ENCODE results near the gene PTBP3.

The PTBP3 gene

GRCh38 chr9:112360047-112360804 is 26.8 kb upstream of the PTBP3 start:
- DNase-seq (ENCODE audit: low spot score): no peak

GRCh38 chr9:112355427-112355897 is 22.0 kb upstream of the PTBP3 start:
- no peak for DNase-seq (ENCODE audit: low spot score)

DNA sequence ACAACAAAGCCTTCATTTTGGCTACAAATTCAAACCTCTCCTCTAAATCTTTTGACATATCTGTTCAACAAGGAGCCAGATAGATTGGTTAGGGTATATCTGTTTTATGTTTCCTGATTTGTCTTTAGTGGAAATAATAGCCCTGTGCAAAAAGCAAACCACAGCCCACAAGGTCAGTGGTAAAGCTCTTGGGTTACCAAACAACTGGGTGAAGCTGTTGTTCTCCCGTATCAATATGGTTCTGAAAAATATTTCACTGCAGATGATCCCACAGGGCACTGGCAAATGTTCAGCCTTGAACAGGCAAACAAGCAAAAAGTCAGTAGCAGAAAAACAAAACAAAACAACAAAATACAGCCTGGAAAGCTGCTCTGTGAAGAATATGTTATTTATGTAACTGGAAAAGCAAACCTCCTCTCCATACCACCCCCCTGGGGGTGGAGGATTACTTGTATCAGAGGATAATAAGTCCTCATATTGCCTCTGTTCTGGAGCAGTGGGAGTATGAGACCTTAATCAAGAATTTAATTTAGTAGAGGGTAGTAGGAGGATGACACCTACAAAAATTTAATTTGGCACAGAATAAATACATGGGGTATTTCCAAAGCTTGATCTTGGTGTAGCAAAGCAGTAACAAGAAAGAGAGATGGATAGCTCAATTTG is 20.8 kb upstream of the PTBP3 start:
- no peak for DNase-seq (ENCODE audit: low spot score)

DNA sequence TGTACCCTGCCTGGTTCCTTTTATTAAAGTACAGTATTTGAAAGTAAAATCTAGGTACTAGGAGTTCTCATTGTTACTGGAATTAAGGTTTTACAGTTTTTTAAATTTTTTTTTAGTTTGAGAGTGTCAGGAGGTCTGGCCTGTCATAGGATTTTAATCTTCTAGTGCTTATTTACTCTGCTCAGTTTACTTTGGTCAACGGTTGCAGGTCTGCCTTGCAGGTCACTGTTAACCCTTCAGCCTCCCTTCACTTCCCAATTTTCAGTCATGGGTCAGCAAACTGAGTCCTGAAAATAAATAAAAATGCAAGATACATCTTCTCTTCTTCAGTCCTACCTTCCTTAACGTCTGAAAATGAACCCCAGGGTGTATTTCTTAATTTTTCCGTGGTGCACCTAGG is 18.8 kb upstream of the PTBP3 start:
- DNase-seq (ENCODE audit: low spot score): no peak

DNA sequence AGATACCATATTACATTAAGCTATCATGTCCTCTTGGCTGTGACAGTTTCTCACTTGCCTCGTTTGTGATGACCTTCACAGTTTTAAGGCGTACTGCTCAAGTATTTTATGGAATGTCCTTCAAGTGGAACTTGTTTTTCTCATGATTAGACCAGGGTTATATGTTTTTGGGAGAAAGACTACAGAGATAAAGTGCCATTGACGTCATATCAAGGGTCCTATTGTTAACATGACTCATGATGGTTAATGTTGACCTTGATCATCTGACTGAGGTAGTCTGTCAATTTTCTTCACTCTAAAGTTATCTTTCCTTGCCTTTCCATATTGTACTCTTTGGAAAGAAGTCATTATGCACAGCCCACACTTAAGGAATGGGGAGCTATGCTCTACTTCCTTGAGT is 17.8 kb upstream of the PTBP3 start:
- DNase-seq (ENCODE audit: low spot score): no peak

DNA sequence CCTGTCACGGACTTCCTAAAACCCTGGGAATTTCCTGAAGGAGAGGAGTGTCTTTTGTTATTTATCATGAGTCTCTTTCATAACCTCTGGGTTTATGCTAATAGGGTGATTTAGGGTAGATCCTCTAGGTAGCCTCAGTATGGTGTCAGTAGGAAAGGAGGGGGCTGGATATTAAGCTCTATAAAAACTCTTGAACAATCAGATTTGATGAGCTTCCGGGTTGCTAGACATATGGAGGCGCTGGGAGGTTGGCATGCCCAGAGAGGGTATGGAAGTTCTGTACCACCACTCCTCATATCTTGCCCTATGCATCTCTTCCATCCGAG is 15.6 kb upstream of the PTBP3 start:
- DNase-seq (ENCODE audit: low spot score): no peak

DNA sequence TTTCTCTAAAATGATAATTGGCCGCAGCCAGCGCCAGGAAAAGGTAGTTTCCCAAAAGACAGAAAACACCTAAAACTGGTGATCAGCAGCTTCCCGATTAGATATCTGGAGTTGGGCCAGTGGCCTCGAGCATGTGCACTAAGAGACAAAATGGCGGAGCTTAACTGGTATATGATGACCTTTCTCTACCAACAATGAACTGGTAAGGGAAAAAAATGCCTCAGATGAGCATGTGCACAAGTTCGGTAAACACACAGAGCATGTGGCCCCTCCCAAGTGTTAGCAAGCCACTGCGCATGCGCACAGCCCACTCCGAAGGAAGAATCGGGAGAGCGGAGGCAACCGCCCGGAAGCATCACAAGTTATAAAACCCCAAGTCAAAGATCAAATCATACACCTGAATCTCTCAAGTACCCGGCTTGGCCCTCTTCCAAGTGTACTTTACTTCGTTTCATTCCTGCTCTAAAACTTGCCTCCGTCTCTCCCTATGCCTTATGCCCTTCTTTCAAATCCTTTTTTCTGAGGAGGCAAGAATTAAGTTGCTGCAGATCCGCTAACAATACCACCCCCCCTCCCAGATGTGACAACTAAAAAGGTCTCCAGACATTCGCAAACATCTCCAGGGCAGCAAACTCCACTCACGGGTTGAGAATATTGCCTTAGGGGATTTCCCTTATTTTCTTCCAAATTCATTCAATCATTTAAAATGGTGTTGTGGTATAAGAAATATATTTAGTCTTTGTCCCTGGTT is 15.0 kb upstream of the PTBP3 start:
- no peak for DNase-seq (ENCODE audit: low spot score)

GRCh38 chr9:112341730-112342129 is 8.3 kb upstream of the PTBP3 start:
- no peak for DNase-seq (ENCODE audit: low spot score)

- DNase-seq (ENCODE audit: low spot score): no peak
These were observed 6.5 kb upstream of the PTBP3 start for GRCh38 chr9:112339886-112340285.

DNA sequence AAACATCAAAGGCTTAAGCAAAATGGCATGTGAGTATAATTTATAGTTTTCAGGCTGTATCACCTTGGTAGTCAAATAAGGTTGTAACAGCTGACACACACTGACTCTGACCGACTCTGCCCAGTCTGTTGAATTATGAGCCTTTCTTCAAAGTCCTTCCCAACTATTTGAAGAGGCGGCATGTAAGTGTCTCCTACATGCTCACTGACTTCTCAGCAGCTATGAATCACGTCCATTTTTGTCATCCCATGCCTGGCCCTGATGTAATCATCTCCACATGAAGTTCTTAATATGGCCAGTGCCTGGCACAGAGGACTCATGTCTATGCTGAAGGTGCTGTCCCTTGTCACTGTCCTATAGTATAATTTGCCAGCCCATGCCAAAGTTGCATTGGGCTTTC is 5.1 kb upstream of the PTBP3 start:
- no peak for DNase-seq (ENCODE audit: low spot score)

- no peak for DNase-seq (ENCODE audit: low spot score)
These were observed 4.1 kb upstream of the PTBP3 start for GRCh38 chr9:112337547-112337946.

DNA sequence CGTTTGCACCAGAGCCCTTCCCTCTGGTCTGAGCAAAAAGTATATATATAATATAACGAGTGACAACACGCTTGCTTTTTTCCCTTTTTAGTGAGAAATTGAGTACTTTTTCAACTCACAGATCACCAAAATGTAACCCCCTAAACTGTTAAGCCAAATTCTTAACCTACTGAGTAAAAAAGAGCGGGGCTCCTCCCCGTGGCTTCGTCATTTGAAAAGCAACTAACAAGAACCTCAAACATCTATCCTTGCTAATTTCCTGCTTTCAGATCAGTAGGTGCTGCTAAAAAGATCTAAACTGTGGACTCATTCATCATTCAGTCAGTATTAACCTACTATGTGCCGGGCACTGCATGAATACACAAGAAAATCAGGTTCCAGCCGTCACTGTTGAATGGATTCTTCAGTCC is 1.0 kb upstream of the PTBP3 start:
- no peak for DNase-seq (ENCODE audit: low spot score)

DNA sequence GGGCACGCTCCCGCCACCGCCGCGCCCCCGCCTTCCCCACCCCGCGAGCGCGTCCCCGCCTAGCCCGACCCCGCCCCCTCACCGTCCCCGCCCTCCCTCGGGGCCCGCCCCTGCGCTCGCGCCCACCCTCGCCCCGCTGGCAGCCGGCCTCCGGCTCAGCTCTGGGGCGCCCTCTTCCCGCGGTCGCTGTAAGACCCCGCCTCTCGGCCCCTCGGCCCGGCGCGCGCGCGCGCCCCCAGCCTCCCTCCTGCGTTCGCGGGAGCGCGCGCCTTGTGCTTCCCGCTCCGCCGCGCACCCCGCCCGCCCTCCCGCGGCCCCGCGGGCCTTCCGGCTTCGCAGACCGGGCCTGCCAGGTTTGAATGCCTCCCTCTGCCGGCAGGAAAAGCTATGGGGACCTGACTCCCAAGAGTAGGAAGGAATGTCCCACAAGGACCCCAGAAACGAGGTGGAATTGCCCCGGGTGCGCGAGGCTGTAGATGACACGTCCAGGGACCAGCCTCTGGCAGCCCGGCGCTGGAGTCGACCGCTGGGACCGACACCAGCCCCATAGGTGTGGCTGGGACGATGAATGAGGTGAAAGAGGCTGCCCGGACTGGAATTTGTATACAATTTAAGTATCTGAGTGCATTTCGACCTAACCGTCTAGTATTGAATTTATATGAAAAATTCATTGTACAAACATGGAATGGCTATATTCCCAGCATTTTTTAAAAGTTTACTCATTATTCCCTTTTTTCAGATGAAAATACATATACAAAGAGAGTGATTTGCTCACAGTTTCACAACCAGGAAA is 416 bp upstream of the PTBP3 start:
- DNase-seq (ENCODE audit: low spot score): peak; percentile 94

GRCh38 chr9:112332674-112332976 is 794 bp downstream of the PTBP3 start:
- no peak for DNase-seq (ENCODE audit: low spot score)

- DNase-seq (ENCODE audit: low spot score): no peak
These were observed 1.2 kb downstream of the PTBP3 start for GRCh38 chr9:112332214-112332613.

- no peak for DNase-seq (ENCODE audit: low spot score)
These were observed 1.8 kb downstream of the PTBP3 start for GRCh38 chr9:112331674-112331952.

DNA sequence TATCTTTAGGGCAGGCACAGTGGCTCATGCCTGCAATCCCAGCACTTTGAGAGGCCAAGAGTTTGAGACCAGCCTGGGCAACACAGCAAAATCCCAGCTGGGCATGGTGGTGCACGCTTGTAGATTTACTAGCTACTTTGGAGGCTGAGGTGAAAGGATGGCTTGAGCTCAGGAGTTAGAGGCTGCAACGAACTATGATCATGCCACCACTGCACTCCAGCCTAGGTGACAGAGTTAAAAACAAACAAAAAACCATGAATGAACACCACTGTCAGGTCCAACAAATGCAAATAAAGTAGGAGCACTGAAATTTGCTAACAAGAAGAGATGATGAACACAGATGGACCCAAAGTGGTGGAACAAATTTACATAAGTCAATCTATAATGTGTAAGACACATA is 4.9 kb downstream of the PTBP3 start:
- no peak for DNase-seq (ENCODE audit: low spot score)

GRCh38 chr9:112327718-112328450 is 5.5 kb downstream of the PTBP3 start:
- no peak for DNase-seq (ENCODE audit: low spot score)

GRCh38 chr9:112326194-112326593 is 7.2 kb downstream of the PTBP3 start:
- no peak for DNase-seq (ENCODE audit: low spot score)

DNA sequence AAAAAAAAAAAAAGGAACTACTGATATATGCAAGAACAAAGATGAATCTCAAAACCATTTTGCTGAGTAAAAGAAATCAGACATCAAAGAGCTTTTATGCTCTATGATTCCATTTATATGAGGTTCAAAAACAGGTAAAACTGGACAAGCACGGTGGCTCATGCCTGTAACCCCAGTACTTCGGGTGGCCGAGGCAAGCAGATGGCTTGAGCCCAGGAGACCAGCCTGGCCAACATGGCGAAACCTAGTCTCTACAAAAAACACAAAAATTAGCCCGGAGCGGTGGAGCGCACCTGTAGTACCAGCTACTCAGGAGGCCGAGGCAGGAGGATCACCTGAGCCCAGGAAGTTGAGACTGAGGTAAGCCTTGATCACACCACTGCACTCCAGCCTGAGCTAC is 7.8 kb downstream of the PTBP3 start:
- DNase-seq (ENCODE audit: low spot score): no peak

DNA sequence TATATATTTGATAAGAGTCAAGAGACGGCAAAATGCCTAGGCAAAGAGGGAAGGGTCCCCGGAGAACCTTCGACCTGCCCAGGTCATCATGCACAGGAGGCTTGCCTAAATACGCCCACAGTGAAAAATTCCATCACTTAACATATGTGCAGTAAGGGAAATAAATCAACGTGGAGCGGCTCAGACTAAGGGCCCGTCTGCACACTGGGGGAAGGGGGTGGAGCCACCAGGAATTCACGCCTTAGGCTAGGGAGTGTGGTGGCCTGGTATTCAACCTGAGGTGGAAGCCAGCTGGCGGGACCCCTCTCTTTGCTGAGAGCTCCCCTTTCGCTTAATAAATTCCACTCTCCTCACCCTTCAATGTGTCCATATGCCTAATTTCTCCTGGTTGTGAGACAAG is 8.3 kb downstream of the PTBP3 start:
- DNase-seq (ENCODE audit: low spot score): no peak

DNA sequence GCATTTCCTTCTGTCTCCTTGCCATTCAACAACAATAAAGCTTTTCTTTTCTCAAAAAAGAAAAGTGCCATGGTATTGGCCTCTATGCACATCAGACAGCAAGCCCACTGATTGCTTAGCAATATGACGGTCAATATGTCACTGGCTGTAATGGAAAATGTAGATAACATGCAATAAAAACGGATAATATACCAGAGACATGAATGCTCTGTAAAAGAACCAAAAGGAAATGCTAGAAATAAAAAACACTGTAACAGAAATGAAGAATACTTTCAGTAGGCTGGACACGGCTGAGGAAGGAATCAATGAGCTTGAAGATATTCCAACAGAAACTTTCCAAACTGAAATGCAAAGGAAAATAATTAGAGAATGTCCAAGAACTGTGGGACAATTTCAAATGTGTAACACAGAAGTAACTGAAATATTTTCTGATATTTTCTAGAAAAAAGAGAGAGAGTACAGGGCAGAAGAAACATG is 10.0 kb downstream of the PTBP3 start:
- DNase-seq (ENCODE audit: low spot score): no peak

All from HuH-7 (cell line).